NB4 (cell line): ENCODE measurements around the gene RAB3IP.

ENCODE experiments used
- CTCF ChIP-seq: IDR thresholded peaks from one replicate; pipeline ENCODE4 v1.5.1; 2012; ENCODE audit warnings: low read depth, low read length
- MAX ChIP-seq: IDR thresholded peaks from 2 replicates; pipeline ENCODE4 v1.6.1; 2011; ENCODE audit warnings: low read depth, low read length
- MYC ChIP-seq: IDR thresholded peaks from 2 replicates; pipeline ENCODE4 v1.6.1; 2011; ENCODE audit warnings: low read depth, low read length
- POLR2A ChIP-seq: IDR thresholded peaks from 2 replicates; pipeline ENCODE4 v1.6.1; 2011; ENCODE audit warnings: mild to moderate bottlenecking; ENCODE audit not compliant: insufficient read length; ENCODE audit errors: extremely low read depth

GRCh38 chr12:69866698-69867097 lies 128.0 kb downstream of the RAB3IP start:
- TF ChIP-seq MYC (no peak), CTCF (no peak), POLR2A (no peak), MAX (no peak)
